HepG2 (cell line): ENCODE measurements around the gene WNK4. TPM values are rescaled to one million over a fixed set of nuclear protein-coding genes. Genes with fewer than 3 reads are reported as not detected.

Source experiments
- AGO1 ChIP-seq: fragments of 200-400 bp; formaldehyde crosslinking; IDR thresholded peaks from 2 replicates; pipeline ENCODE4 v1.6.1; 2017; ENCODE audit warnings: mild to moderate bottlenecking, low read depth, low read length, moderate library complexity; ENCODE audit not compliant: poor library complexity, severe bottlenecking
- DNMT3B ChIP-seq: conservative IDR thresholded peaks from 2 replicates; pipeline ENCODE4 v1.6.1; 2016; ENCODE audit warnings: missing biosample characterization, control low read depth
- EEA1 ChIP-seq: sonication (generic); formaldehyde crosslinking; IDR thresholded peaks from 2 replicates; pipeline ENCODE4 v1.5.1; 2020; ENCODE audit warnings: mild to moderate bottlenecking, missing genetic modification reagents, borderline replicate concordance
- HDAC6 ChIP-seq: fragments of 200-600 bp; sonication (generic); IDR thresholded peaks from 2 replicates; pipeline ENCODE4 v1.7.0; 2017; ENCODE audit warnings: mild to moderate bottlenecking, antibody characterized with exemption, low read length, low read depth
- HOXA3 ChIP-seq: sonication (generic); formaldehyde crosslinking; IDR thresholded peaks from 2 replicates; pipeline ENCODE4 v1.5.0; 2020; ENCODE audit warnings: missing genetic modification reagents
- KDM6A ChIP-seq: IDR thresholded peaks from 2 replicates; pipeline ENCODE4 v1.6.1; 2016; ENCODE audit warnings: low read depth
- KLF15 ChIP-seq: sonication (generic); formaldehyde crosslinking; IDR thresholded peaks from 2 replicates; pipeline ENCODE4 v1.8.1; 2023; ENCODE audit warnings: borderline replicate concordance, mild to moderate bottlenecking, inconsistent platforms, missing genetic modification reagents, mixed read lengths
- MAZ ChIP-seq, 2 experiments: sonication (generic) in 1 of 2; formaldehyde crosslinking in 1 of 2; IDR thresholded peaks; 2 replicates each; pipeline versions ENCODE4 v1.5.0 to v1.6.1; 2012 to 2020; ENCODE audit warnings: low read depth in 2 of 2, mild to moderate bottlenecking in 2 of 2, borderline replicate concordance in 1 of 2, improper control_type of control experiment in 1 of 2, low read length in 1 of 2, missing genetic modification reagents in 1 of 2, moderate library complexity in 1 of 2
- REPIN1 ChIP-seq: sonication (generic); formaldehyde crosslinking; IDR thresholded peaks from 2 replicates; pipeline ENCODE4 v1.8.0; 2022; ENCODE audit warnings: missing genetic modification reagents, low read depth, mild to moderate bottlenecking, borderline replicate concordance
- RNF2 ChIP-seq: fragments of 450-650 bp; conservative IDR thresholded peaks from 2 replicates; pipeline ENCODE4 v1.6.1; 2016; ENCODE audit warnings: low read depth
- SIX1 ChIP-seq: sonication (generic); formaldehyde crosslinking; IDR thresholded peaks from 2 replicates; pipeline ENCODE4 v1.4.0; 2020; ENCODE audit warnings: missing genetic modification reagents, borderline replicate concordance
- SMAD9 ChIP-seq: sonication (generic); formaldehyde crosslinking; IDR thresholded peaks from 2 replicates; pipeline ENCODE4 v1.5.1; 2020; ENCODE audit warnings: mild to moderate bottlenecking, missing genetic modification reagents
- TBL1XR1 ChIP-seq: fragments of 150-350 bp; IDR thresholded peaks from 2 replicates; pipeline ENCODE4 v1.6.1; 2014; ENCODE audit warnings: borderline replicate concordance, low read length; ENCODE audit not compliant: partially characterized antibody
- TBX3 ChIP-seq: fragments of 450-650 bp; IDR thresholded peaks from 2 replicates; pipeline ENCODE4 v1.6.1; 2017; ENCODE audit warnings: antibody characterized with exemption, mild to moderate bottlenecking, inconsistent platforms, borderline replicate concordance
- XRCC5 ChIP-seq: fragments of 200-400 bp; formaldehyde crosslinking; optimal IDR thresholded peaks from 2 replicates; pipeline ENCODE3; 2017; ENCODE audit warnings: mild to moderate bottlenecking, low read length
- ZBTB21 ChIP-seq: sonication (generic); formaldehyde crosslinking; IDR thresholded peaks from 2 replicates; pipeline ENCODE4 v1.4.0; 2020; ENCODE audit warnings: missing genetic modification reagents
- ZBTB38 ChIP-seq: sonication (generic); formaldehyde crosslinking; IDR thresholded peaks from 2 replicates; pipeline ENCODE4 v1.5.1; 2020; ENCODE audit warnings: mild to moderate bottlenecking, missing genetic modification reagents
- ZFP41 ChIP-seq: sonication (generic); formaldehyde crosslinking; IDR thresholded peaks from 2 replicates; pipeline ENCODE4 v1.4.0; 2020; ENCODE audit warnings: mild to moderate bottlenecking, missing genetic modification reagents, borderline replicate concordance
- ZFYVE20 ChIP-seq: sonication (generic); formaldehyde crosslinking; IDR thresholded peaks from 2 replicates; pipeline ENCODE4 v1.8.0; 2023; ENCODE audit warnings: low read depth, mild to moderate bottlenecking, moderate library complexity, missing genetic modification reagents, borderline replicate concordance
- ZMYM3 ChIP-seq: sonication (generic); formaldehyde crosslinking; IDR thresholded peaks from 2 replicates; pipeline ENCODE4 v1.5.1; 2020; ENCODE audit warnings: mild to moderate bottlenecking, missing genetic modification reagents
- ZNF282 ChIP-seq: fragments of 450-650 bp; IDR thresholded peaks from 2 replicates; pipeline ENCODE4 v1.6.1; 2018; ENCODE audit not compliant: partially characterized antibody
- ZNF430 ChIP-seq: sonication (generic); formaldehyde crosslinking; IDR thresholded peaks from 2 replicates; pipeline ENCODE4 v1.9.0; 2021; ENCODE audit warnings: mild to moderate bottlenecking, missing genetic modification reagents
- ZNF562 ChIP-seq: sonication (generic); formaldehyde crosslinking; IDR thresholded peaks from 2 replicates; pipeline ENCODE4 v1.8.0; 2022; ENCODE audit warnings: missing genetic modification reagents, borderline replicate concordance
- ZNF619 ChIP-seq: sonication (generic); formaldehyde crosslinking; IDR thresholded peaks from 2 replicates; pipeline ENCODE4 v1.4.0; 2020; ENCODE audit warnings: mild to moderate bottlenecking, missing genetic modification reagents
- ZNF7 ChIP-seq: IDR thresholded peaks from 2 replicates; pipeline ENCODE4 v1.6.1; 2016; ENCODE audit warnings: missing biosample characterization, missing genetic modification reagents
- ZNF713 ChIP-seq: sonication (generic); formaldehyde crosslinking; IDR thresholded peaks from 2 replicates; pipeline ENCODE4 v1.4.0; 2020; ENCODE audit warnings: mild to moderate bottlenecking, missing genetic modification reagents
- ZSCAN20 ChIP-seq: sonication (generic); formaldehyde crosslinking; IDR thresholded peaks from 2 replicates; pipeline ENCODE4 v1.4.0; 2020; ENCODE audit warnings: missing genetic modification reagents, mild to moderate bottlenecking, borderline replicate concordance
- polyA plus RNA-seq, 8 experiments: library from polyadenylated mRNA; depleted of rRNA in 3 of 8; stranded (reverse) in 7 of 8; unstranded in 1 of 8; fragments of >200 nt; fragmentation: Illumina TruSeq in 4 of 8; extraction: Trizol in 4 of 8; gene quantifications; 2 replicates each; pipeline versions ENCODE4 v1.2.1 to v1.2.3, GENCODE V29; 2011 to 2016; ENCODE audit warnings: low read depth in 4 of 8, missing spikeins in 1 of 8, mixed read lengths in 1 of 8; ENCODE audit not compliant: insufficient read depth in 1 of 8
- total RNA-seq, 5 experiments: library from RNA; depleted of rRNA; stranded (reverse); fragments of >200 nt; fragmentation: Illumina TruSeq; extraction: Trizol; gene quantifications; 2 replicates each; pipeline ENCODE4 v1.2.3, GENCODE V29; 2016; ENCODE audit warnings: low read depth in 1 of 5
- TF ChIP-seq, protein P1 (sequence below), 2 experiments: sonication (generic) in 1 of 2; formaldehyde crosslinking in 1 of 2; IDR thresholded peaks; 2 replicates each; pipeline versions ENCODE4 v1.5.1 to v1.6.1; 2011 to 2020; ENCODE audit warnings: borderline replicate concordance in 1 of 2, low read depth in 1 of 2, low read length in 1 of 2, mild to moderate bottlenecking in 1 of 2, missing genetic modification reagents in 1 of 2, moderate library complexity in 1 of 2

WNK4 gene
- total and polyA plus RNA-seq, 2 of the 13 experiments (the other 11 are each of a cell fraction or from before 2014, with no cell fraction given) = 2.7 to 13.7 TPM

DNA sequence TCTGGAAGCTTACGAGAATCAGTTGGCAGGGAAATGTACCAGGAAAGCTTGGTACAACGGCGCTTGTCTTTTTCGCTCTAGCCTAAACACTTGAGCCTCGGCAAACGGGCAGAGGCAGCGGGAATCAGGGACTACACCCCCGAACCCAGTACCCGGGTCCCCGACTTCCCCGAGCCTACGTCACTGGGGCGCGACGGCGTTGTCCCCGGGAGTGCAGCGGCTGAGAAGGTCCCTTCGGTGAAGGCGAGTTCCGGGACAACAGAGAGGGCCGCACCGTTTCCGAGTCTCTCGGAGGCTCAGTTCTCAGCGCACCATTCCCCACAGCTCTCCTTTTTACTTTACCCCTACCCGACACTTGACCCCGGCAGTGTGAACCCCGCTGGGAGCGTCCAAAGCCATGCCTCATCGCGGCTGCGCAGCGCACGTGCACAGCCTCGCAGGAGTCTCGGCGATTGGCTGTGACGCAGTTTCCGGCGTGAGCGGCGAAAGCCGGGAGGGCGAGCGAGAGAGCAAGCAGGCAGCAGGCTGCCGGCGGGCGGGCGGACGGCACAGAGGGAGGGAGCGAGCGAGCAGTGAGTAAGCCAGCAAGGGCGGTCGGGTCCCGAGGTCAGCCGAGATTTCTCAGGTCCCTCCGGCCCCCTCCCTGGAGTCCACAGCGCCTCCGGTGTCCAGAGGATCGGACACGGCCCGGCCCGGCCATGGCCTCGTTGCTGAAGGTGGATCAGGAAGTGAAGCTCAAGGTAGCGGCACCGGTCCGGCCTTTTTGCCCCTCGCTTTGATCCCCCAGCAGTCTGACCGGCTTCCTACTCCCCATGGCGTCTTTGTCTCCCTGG lies 52.7 kb downstream of the WNK4 start, which contains the start of gene PSME3 (continued):
- TF ChIP-seq, protein P1, sequence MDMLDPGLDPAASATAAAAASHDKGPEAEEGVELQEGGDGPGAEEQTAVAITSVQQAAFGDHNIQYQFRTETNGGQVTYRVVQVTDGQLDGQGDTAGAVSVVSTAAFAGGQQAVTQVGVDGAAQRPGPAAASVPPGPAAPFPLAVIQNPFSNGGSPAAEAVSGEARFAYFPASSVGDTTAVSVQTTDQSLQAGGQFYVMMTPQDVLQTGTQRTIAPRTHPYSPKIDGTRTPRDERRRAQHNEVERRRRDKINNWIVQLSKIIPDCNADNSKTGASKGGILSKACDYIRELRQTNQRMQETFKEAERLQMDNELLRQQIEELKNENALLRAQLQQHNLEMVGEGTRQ (IDR thresholded peaks at IDR 0.05; ENCODE audit: low read depth, low read length) = peak; percentile 39; the same call in 1 of the 2 replicates
- TF ChIP-seq, protein P1 (CRISPR knock-in tag; IDR thresholded peaks at IDR 0.05; ENCODE audit: borderline replicate concordance) = peak; percentile 64; the same call in 1 of the 2 replicates
- TF ChIP-seq EEA1 (0 out of 2 replicates have a peak, but pooled peaks have one; percentile 68), XRCC5 (peak; percentile 65), ZMYM3 (CRISPR knock-in tag) (peak; percentile 36; the same call in 1 of the 2 replicates), ZNF619 (CRISPR knock-in tag) (peak; percentile 88; the same call in 1 of the 2 replicates), ZFYVE20 (CRISPR knock-in tag) (peak; percentile 71; the same call in 1 of the 2 replicates), ZNF282 (no peak), ZFP41 (no peak), KLF15 (no peak; the same call in 1 of the 2 replicates), SIX1 (CRISPR knock-in tag) (0 out of 2 replicates have a peak, but pooled peaks have one; percentile 49), ZBTB21 (CRISPR knock-in tag) (peak; percentile 69), ZNF430 (CRISPR knock-in tag) (no peak; the same call in 1 of the 2 replicates), AGO1 (peak; percentile 78), REPIN1 (CRISPR knock-in tag) (peak; percentile 84), ZNF713 (no peak), ZSCAN20 (CRISPR knock-in tag) (no peak), SMAD9 (CRISPR knock-in tag) (no peak; the same call in 1 of the 2 replicates), HOXA3 (CRISPR knock-in tag) (peak; percentile 98), RNF2 (peak; percentile 98), ZBTB38 (peak; percentile 77), TBX3 (peak; percentile 74), DNMT3B (CRISPR knock-in tag) (peak; percentile 93; the same call in 1 of the 2 replicates), ZNF562 (CRISPR knock-in tag) (no peak), MAZ (IDR thresholded peaks at IDR 0.05; ENCODE audit: borderline replicate concordance, low read depth, low read length) (peak; percentile 56; the same call in 1 of the 2 replicates), MAZ (CRISPR knock-in tag; IDR thresholded peaks at IDR 0.05; ENCODE audit: low read depth) (peak; percentile 74), TBL1XR1 (peak; percentile 26), HDAC6 (no peak), ZNF7 (CRISPR knock-in tag) (no peak; the same call in 1 of the 2 replicates), KDM6A (CRISPR knock-in tag) (no peak)
